Small intestine (tissue), 16 donors: ENCODE measurements around the gene LARP7. TPM values are rescaled to one million over a fixed set of nuclear protein-coding genes. Genes with fewer than 3 reads are reported as not detected.

ENCODE experiments used
- DNase-seq, 2 donors: peaks; one replicate each; pipeline versions ENCODE4 v3.0.0 to v3.0.0-alpha.2; 2013
- FAIRE-seq: peaks from 2 replicates; lab custom pipeline; 2012; peaks lifted over from hg19 to GRCh38; lab: Jason Lieb, UNC
- H3K27ac ChIP-seq, 3 donors: one replicate each; pipeline ENCODE4 v1.5.1; 2013; ENCODE audit warnings: low read length in 2 of 3, mild to moderate bottlenecking in 2 of 3, control low read depth in 1 of 3, inconsistent platforms in 1 of 3, low read depth in 1 of 3, moderate library complexity in 1 of 3
- H3K27me3 ChIP-seq, 3 donors: one replicate each; pipeline ENCODE4 v1.6.1; 2013; ENCODE audit warnings: low read length in 3 of 3, inconsistent platforms in 1 of 3; ENCODE audit not compliant: control insufficient read depth in 3 of 3, insufficient read depth in 3 of 3
- H3K36me3 ChIP-seq, 3 donors: one replicate each; pipeline ENCODE4 v1.6.1; 2013; ENCODE audit warnings: low read length in 3 of 3, inconsistent platforms in 1 of 3, low read depth in 1 of 3, mild to moderate bottlenecking in 1 of 3, moderate library complexity in 1 of 3; ENCODE audit not compliant: control insufficient read depth in 3 of 3, insufficient read depth in 2 of 3
- H3K4me1 ChIP-seq, 3 donors: one replicate each; pipeline ENCODE4 v1.6.1; 2013; ENCODE audit warnings: low read length in 2 of 3, inconsistent platforms in 1 of 3, low read depth in 1 of 3, mild to moderate bottlenecking in 1 of 3, moderate library complexity in 1 of 3; ENCODE audit not compliant: control insufficient read depth in 3 of 3, insufficient read depth in 2 of 3
- H3K4me3 ChIP-seq, 3 donors: one replicate each; pipeline ENCODE4 v1.5.1; 2013; ENCODE audit warnings: low read length in 3 of 3, control low read depth in 1 of 3, inconsistent platforms in 1 of 3, low read depth in 1 of 3, mild to moderate bottlenecking in 1 of 3, moderate library complexity in 1 of 3
- H3K9me3 ChIP-seq, 2 donors: one replicate each; pipeline ENCODE4 v1.6.1; 2013; ENCODE audit warnings: low read depth in 1 of 2, low read length in 1 of 2; ENCODE audit not compliant: control insufficient read depth in 2 of 2, insufficient read depth in 1 of 2
- WGBS, 3 donors: extraction: QIAGEN DNeasy Blood & Tissue Kit; methylation state at CpG; one replicate each; pipeline ENCODE4 v1.1.7; 2013; 5-methylcytosine and 5-hydroxymethylcytosine counted together
- long read RNA-seq, 10 donors: transcript quantifications; one replicate each; lab custom pipeline, GENCODE V29; 2026
- polyA plus RNA-seq, 4 donors: library from polyadenylated mRNA; stranded (reverse) in 3 of 4; unstranded in 1 of 4; fragments of 200-250 nt in 3 of 4; fragments of 120-200 nt in 1 of 4; gene quantifications; one replicate each; pipeline versions ENCODE4 v1.2.1 to v1.2.3, GENCODE V29; 2013
- donor health status: healthy with polysubstance abuse.
- donor health status: control.
- donor health status: control.
- donor health status: Bipolar disorder and iron deficiency.
- donor health status: healthy.

LARP7 gene
- 10 to 100 TPM; 38.7 to 68.1 (median 62.2) TPM for polyA plus RNA-seq
- long read RNA-seq, donor 1, transcript LARP7-206 (7 exons, 1,047 nt) = major isoform, 6 of 154 reads
- long read RNA-seq, donor 1, partial matches to known transcripts = 146 of 154 reads
- long read RNA-seq, donor 1, other reads (novel, unspliced or antisense) = 0 of 154 reads
- long read RNA-seq, donor 2, partial matches to known transcripts = 11 of 16 reads
- long read RNA-seq, donor 2, other reads (novel, unspliced or antisense) = 0 of 16 reads
- long read RNA-seq, donor 3, partial matches to known transcripts = 41 of 43 reads
- long read RNA-seq, donor 3, other reads (novel, unspliced or antisense) = 0 of 43 reads
- long read RNA-seq, donor 4 = 0 reads
- long read RNA-seq, donor 5, partial matches to known transcripts = 14 of 14 reads
- long read RNA-seq, donor 5, other reads (novel, unspliced or antisense) = 0 of 14 reads
- long read RNA-seq, donor 6, partial matches to known transcripts = 25 of 29 reads
- long read RNA-seq, donor 6, other reads (novel, unspliced or antisense) = 0 of 29 reads
- long read RNA-seq, donor 7, transcript LARP7-206 (7 exons, 1,047 nt) = major isoform, 5 of 150 reads
- long read RNA-seq, donor 7, partial matches to known transcripts = 138 of 150 reads
- long read RNA-seq, donor 7, other reads (novel, unspliced or antisense) = 0 of 150 reads
- long read RNA-seq, donor 8 = 0 reads
- long read RNA-seq, donor 9, partial matches to known transcripts = 0 of 2 reads
- long read RNA-seq, donor 9, other reads (novel, unspliced or antisense) = 0 of 2 reads
- long read RNA-seq, donor 10, partial matches to known transcripts = 54 of 62 reads
- long read RNA-seq, donor 10, other reads (novel, unspliced or antisense) = 0 of 62 reads

DNA sequence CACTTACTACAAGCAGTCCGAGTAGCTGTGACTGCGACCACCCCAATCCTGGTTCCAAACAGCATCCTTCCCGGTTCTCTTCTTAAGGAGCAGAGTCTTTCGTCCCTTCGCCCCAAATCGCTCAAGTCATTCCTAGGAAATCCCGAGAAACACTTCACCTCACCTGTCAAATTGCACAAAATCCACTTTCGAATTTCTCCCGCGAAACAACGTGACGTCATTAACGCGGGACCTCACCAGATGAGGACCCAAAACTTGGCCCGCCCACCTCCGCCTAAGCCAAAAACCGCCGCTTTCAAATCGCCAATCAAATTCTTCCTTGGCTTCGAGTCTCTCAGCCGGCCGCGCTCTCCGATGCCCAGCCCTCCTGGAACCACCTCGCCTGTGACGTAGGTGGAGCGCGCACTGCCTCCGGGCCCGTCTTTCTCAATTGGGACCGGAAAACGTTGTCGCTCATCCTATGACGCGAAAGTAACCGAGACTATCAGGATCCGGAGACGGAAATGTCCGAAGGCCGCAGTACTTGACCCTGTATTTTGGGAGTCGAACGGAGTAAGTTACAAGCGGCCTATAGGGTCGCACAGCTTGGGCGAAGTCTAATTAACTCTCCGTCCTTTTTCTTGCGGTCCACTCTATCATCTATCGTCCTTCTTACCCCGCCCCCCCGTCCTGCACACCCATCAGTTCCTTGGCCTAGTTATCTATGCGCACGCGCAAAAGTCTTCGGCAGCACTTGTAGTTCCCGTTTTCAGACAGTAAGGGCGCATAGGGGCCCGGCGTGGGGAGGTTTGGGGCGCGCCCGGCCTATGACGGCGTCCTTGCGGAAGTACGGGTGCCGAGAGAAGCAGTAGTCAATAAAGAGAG is at the start of gene LARP7, which contains the start of gene ZGRF1:
Gene LARP7 (plus strand): TSS at position 456 of the 864 bp plus-strand sequence. CDS start 7,527 bp downstream, outside the sequence.
Gene ZGRF1 (minus strand): TSS at position 222 of the 864 bp plus-strand sequence. CDS start 3,733 bp downstream, outside the sequence.
- Histone ChIP-seq H3K27ac (peak within 1 kb of the TSS; percentile 91 to 100 (median 91)), H3K27me3 (no peaks in the 10 kb centered on the region), H3K4me1 (peaks cover 0 to 10% (median 5%) of the 10 kb centered on the region in 3 donors), H3K9me3 (no peaks in the 10 kb centered on the region), H3K4me3 (peak within 1 kb of the TSS; percentile 45 to 68 (median 68)), H3K36me3 (peaks cover 0 to 3% (median 0%) of the 10 kb centered on the region in 3 donors)
- 0% methylated on average over 66 of the region's 66 CpGs for WGBS, 3 donors
- FAIRE-seq (peak; percentile 76), DNase-seq (peak; percentile 99 to 100)

DNA sequence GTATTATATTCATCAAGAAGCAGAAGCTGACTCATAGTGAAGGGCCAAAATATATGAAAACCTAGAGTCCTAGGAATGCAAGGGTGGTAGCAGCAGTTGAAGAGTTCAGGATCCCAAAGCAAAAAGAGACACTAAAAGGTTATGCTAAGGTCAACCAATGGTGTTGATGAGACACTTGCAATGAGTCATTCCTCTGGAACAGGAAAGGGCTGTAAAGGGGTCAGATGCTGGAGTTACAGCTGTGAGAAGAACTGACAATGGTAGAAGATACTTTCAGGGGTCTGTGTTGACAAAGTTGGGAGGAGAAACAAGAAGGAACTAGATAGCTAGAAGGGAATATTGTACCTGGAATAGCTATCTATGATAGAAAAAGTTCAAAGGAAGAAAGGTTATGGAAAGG is 47.7 kb upstream of the LARP7 start:
- peaks cover 0 to 2% (median 0%) of the 10 kb centered on the region in 3 donors for H3K36me3 ChIP-seq
- DNase-seq (no peak), FAIRE-seq (no peak)
- H3K4me1 ChIP-seq = no peaks in the 10 kb centered on the region
- H3K9me3 ChIP-seq = peaks cover 0 to 5% of the 10 kb centered on the region in 2 donors
- no peak overlapping the region for H3K27ac ChIP-seq
- no peaks in the 10 kb centered on the region for H3K27me3 ChIP-seq
- H3K4me3 ChIP-seq = no peak overlapping the region

DNA sequence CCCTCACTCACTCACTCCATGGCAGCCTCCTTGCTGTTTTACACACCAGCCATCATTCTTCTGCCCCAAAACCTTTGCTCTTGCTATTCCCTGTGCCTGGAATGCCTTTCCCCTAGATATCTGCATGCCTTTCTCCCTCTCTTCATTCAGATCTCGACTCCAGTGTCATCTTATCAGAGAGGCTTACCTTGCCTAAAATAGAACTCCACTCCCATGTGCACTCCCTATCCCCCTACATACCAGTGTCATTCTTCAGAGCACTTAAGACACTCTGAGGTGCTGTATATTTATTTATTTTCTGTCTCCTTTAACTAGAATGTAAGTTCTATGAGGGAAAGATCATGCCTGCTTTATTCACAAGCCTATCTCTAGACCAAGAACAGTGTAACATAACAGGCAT is 45.4 kb upstream of the LARP7 start:
- no peak for FAIRE-seq
- WGBS, 3 donors = 18 to 63% (median 42%) methylated on average over 1 of the region's 1 CpG
- Histone ChIP-seq H3K27me3 (no peaks in the 10 kb centered on the region), H3K27ac (no peak overlapping the region), H3K36me3 (peaks cover 0 to under 1% (median 0%) of the 10 kb centered on the region in 3 donors), H3K4me3 (no peak overlapping the region), H3K4me1 (no peaks in the 10 kb centered on the region), H3K9me3 (peaks cover 0 to 5% of the 10 kb centered on the region in 2 donors)
- no peak for DNase-seq

DNA sequence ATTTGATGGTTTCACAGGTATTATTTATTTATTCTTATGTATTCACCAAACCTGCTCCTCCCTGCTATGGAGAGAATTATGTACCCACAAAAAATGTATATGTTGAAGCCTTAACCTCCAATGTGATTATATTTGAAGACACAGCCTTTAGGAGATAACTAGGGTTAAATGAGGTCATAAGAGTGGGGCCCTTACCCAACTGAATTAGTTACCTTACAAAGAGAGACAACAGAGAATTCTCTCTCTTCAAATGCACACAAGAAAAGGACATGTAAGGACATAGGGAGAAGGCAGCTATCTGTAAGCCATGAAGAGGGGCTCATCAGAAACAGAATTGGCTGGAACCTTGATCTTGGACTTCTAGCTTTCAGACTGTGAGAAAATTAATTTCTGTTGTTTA is 44.2 kb upstream of the LARP7 start:
- DNase-seq = no peak
- no peak for FAIRE-seq
- Histone ChIP-seq H3K4me3 (no peak overlapping the region), H3K4me1 (no peaks in the 10 kb centered on the region), H3K27me3 (no peaks in the 10 kb centered on the region), H3K36me3 (peaks cover 0 to 2% (median 0%) of the 10 kb centered on the region in 3 donors), H3K9me3 (peaks cover 0 to 5% of the 10 kb centered on the region in 2 donors), H3K27ac (no peak overlapping the region)

DNA sequence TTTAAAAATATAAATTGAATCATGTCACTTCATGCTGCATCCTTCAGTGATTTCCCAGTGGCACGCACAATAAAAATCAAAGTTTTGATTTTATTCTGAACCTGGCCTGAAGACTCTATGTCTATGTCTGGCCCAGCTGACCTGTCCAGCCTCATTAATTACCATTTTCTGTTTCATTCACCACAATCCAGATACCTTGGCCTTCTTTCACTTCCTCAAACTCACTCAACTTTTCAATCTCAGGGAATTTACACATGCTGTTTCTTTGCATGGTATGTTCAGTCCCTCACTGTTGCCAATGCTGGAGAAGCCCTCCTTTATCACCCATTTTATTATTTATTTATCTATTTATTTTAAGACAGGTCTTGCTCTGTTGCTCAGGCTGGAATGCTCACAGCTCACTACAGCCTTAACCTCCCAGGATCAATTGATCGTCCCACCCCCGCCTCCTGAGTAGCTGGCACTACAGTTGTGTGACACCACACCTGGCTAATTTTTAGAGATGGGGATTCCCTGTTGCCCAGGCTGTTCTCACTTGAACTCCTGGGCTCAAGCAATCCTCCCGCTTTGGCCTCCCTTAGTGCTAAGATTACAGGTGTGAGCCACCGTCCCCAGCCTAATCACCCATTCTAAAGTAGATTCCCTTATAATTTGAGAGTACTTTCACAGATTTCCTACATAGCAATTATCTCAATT is 43.4 kb upstream of the LARP7 start:
- Histone ChIP-seq H3K4me3 (no peak overlapping the region), H3K9me3 (peaks cover 0 to 5% of the 10 kb centered on the region in 2 donors), H3K27me3 (no peaks in the 10 kb centered on the region), H3K4me1 (no peaks in the 10 kb centered on the region), H3K27ac (no peak overlapping the region), H3K36me3 (peaks cover 0 to 2% (median 0%) of the 10 kb centered on the region in 3 donors)
- 90 to 96% (median 96%) methylated on average over 5 of the region's 5 CpGs for WGBS, 3 donors
- FAIRE-seq (no peak), DNase-seq (no peak)

DNA sequence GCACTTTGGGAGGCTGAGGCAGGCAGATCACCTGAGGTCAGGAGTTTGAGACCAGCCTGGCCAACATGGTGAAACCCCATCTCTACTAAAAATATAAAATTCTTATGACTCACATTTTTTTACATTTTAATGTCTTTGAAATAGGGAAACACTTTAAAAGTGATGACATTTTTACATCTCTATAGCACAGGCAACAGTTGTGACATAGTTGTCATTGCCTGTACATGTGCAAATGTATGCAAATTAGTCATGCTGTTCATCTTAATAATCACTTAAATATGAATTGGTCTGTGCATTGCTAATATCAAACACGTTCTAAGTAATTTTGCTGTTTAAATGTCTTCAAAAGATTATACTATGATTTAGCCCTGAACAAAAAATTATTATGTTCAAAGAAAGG is 42.0 kb upstream of the LARP7 start:
- Histone ChIP-seq H3K4me3 (no peak overlapping the region), H3K4me1 (no peaks in the 10 kb centered on the region), H3K9me3 (peaks cover 0 to 5% of the 10 kb centered on the region in 2 donors), H3K27ac (no peak overlapping the region), H3K27me3 (no peaks in the 10 kb centered on the region), H3K36me3 (peaks cover 0 to 6% (median 0%) of the 10 kb centered on the region in 3 donors)
- FAIRE-seq (no peak), DNase-seq (no peak)
- WGBS, 3 donors = 94 to 96% (median 95%) methylated on average over 1 of the region's 1 CpG

DNA sequence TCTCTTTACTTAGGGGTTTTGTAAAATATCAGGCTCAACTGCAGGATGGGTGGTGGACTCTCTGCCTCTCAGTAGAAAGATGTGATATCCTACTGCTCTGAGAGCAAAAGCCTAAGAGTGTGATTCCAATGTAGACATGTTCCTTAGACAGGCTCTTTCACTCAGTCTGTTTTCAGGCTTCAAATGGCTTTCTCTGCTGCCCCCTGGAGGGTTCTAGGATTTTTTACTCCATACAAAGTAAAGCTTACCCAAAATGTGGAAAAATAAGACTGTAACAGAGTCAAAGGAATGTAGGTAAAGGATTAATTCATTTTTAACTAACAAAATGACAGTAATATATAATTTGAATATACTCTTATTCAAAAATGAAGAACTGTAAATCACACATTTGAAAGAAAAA is 32.4 kb upstream of the LARP7 start:
- Histone ChIP-seq H3K4me3 (no peak overlapping the region), H3K27ac (no peak overlapping the region), H3K27me3 (no peaks in the 10 kb centered on the region), H3K36me3 (peaks cover 0 to 11% (median 0%) of the 10 kb centered on the region in 3 donors), H3K9me3 (no peaks in the 10 kb centered on the region), H3K4me1 (no peaks in the 10 kb centered on the region)
- DNase-seq (peak; percentile 37 to 54), FAIRE-seq (no peak)
